Glutamatergic neuron (in vitro differentiated cells): Measurements from ENCODE around the gene SMAP2. TPM values are rescaled to one million over a fixed set of nuclear protein-coding genes. Genes with fewer than 3 reads are reported as not detected.

Source experiments
- DNase-seq: peaks from one replicate; pipeline ENCODE4 v3.0.0; 2022
- H3K27ac Mint-ChIP-seq: one replicate; pipeline ENCODE4 v1.8.0; 2020; ENCODE audit warnings: mild to moderate bottlenecking, mixed read lengths, inconsistent platforms; ENCODE audit not compliant: unreplicated experiment
- H3K27me3 Mint-ChIP-seq: one replicate; pipeline ENCODE4 v1.8.0; 2020; ENCODE audit warnings: mild to moderate bottlenecking, moderate library complexity, mixed read lengths, inconsistent platforms; ENCODE audit not compliant: unreplicated experiment
- H3K36me3 Mint-ChIP-seq: one replicate; pipeline ENCODE4 v1.8.0; 2020; ENCODE audit warnings: mild to moderate bottlenecking, mixed read lengths, inconsistent platforms; ENCODE audit not compliant: unreplicated experiment
- H3K4me1 Mint-ChIP-seq: one replicate; pipeline ENCODE4 v1.8.0; 2020; ENCODE audit warnings: mild to moderate bottlenecking, low read depth, mixed read lengths, inconsistent platforms; ENCODE audit not compliant: unreplicated experiment
- H3K4me3 Mint-ChIP-seq: one replicate; pipeline ENCODE4 v1.8.0; 2020; ENCODE audit warnings: mild to moderate bottlenecking, mixed read lengths, inconsistent platforms; ENCODE audit not compliant: unreplicated experiment
- H3K9me3 Mint-ChIP-seq: one replicate; pipeline ENCODE4 v1.8.0; 2020; ENCODE audit warnings: mild to moderate bottlenecking, moderate library complexity, mixed read lengths, inconsistent platforms; ENCODE audit not compliant: unreplicated experiment
- total RNA-seq: library from RNA; stranded (reverse); fragmentation: NEBNext Ultra II Directional; extraction: Animal tissue kit (Norgen Biotek cat#: 25700); gene quantifications from one replicate; pipeline ENCODE4 v1.2.1, GENCODE V29; 2021; ENCODE audit not compliant: unreplicated experiment
- TF ChIP-seq, protein P1 (sequence below): fragments of 200-600 bp; sonication (generic); IDR thresholded peaks from one replicate; pipeline ENCODE4 v1.5.0; 2021; ENCODE audit not compliant: partially characterized antibody, unreplicated experiment

SMAP2 gene
- total RNA-seq, 1 donor from 2014 or later = 25.2 TPM

DNA sequence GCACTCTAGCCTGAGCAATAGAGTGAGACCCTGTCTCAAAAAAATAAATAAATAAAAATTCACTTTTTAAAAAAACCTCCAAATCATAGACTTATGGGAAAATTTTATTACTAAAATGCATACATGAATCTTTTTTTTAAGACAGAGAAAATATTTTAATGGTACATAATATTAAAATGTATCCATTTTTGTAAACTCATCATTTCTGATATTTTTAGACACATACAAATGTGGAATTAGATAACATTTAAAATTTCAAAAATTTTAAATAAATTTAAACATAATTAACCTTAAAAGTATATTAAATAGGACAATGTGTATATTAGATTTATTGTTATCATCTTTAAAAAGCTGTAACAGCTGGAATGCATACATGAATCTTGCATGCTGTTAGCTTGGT, 33.9 kb downstream of the SMAP2 start:
- H3K36me3 Mint-ChIP-seq = no peaks in the 10 kb centered on the region
- H3K4me3 Mint-ChIP-seq = no peak overlapping the region
- no peak for DNase-seq
- no peak overlapping the region for H3K27ac Mint-ChIP-seq
- TF ChIP-seq, protein P1, sequence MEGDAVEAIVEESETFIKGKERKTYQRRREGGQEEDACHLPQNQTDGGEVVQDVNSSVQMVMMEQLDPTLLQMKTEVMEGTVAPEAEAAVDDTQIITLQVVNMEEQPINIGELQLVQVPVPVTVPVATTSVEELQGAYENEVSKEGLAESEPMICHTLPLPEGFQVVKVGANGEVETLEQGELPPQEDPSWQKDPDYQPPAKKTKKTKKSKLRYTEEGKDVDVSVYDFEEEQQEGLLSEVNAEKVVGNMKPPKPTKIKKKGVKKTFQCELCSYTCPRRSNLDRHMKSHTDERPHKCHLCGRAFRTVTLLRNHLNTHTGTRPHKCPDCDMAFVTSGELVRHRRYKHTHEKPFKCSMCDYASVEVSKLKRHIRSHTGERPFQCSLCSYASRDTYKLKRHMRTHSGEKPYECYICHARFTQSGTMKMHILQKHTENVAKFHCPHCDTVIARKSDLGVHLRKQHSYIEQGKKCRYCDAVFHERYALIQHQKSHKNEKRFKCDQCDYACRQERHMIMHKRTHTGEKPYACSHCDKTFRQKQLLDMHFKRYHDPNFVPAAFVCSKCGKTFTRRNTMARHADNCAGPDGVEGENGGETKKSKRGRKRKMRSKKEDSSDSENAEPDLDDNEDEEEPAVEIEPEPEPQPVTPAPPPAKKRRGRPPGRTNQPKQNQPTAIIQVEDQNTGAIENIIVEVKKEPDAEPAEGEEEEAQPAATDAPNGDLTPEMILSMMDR = no peak
- H3K9me3 Mint-ChIP-seq = no peaks in the 10 kb centered on the region
- no peaks in the 10 kb centered on the region for H3K4me1 Mint-ChIP-seq
- no peaks in the 10 kb centered on the region for H3K27me3 Mint-ChIP-seq

DNA sequence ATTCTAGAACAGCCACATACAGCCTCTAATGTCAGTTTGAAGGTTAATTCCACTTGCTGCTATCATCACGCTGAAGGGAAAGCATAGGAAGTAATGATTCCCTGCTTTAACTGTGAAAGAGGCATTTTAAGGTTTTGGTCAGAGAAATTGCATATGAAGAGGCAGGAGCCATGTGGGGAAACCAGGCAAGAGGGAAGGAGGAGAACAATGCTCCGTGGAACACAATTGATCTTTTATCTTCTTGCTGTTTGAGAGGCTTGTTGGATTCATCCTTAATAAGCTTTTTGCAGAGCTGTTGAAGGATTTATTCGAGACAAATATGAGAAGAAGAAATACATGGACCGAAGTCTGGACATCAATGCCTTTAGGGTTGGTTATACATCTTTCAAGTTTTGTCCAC, 35.9 kb downstream of the SMAP2 start:
- Mint-ChIP-seq H3K36me3 (no peaks in the 10 kb centered on the region), H3K27ac (no peak overlapping the region), H3K9me3 (no peaks in the 10 kb centered on the region), H3K27me3 (no peaks in the 10 kb centered on the region), H3K4me3 (no peak overlapping the region), H3K4me1 (peaks cover 4% of the 10 kb centered on the region)
- TF ChIP-seq, protein P1 = no peak
- no peak for DNase-seq

DNA sequence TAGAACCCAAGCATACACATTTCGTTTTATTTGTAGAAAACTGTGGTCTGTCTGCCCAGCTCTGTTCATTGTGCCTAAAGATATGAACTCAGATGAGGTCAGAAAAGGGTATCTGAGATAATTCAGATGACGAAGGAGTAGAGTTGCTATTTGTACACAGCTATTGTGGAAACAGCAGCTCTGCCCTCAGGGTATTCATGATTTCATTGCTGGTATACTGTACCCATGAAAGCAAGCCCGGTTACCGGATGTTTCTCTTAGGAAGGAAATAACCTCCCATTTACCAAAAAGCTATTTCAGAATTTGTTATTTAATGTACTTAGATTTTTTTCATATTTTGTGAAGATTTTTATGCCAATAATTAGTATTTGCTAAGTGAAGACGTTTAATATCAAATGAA, 37.8 kb downstream of the SMAP2 start:
- H3K27me3 Mint-ChIP-seq = no peaks in the 10 kb centered on the region
- H3K36me3 Mint-ChIP-seq = peaks cover 6% of the 10 kb centered on the region
- H3K9me3 Mint-ChIP-seq = no peaks in the 10 kb centered on the region
- DNase-seq = no peak
- TF ChIP-seq, protein P1 = no peak
- peaks cover 4% of the 10 kb centered on the region for H3K4me1 Mint-ChIP-seq
- H3K4me3 Mint-ChIP-seq = no peak overlapping the region
- H3K27ac Mint-ChIP-seq = no peak overlapping the region

DNA sequence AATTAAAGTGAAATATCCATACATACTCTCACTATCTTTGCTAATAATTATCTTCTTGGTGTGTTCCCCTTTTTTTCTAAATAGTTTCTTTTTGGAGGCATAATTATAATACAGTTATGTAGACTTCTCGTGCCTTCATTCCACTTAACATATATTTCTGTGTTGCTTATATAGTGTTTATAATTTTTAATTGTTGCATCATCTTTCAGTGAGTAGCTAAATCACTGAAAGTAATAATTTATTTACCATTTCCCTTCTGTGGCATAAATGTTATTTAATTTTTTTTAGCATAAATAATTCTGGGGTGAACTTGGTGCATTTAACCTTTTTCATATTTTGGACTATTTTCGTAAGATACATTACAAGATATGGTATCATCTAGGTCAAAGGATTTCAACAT, 38.3 kb downstream of the SMAP2 start:
- DNase-seq = no peak
- H3K4me1 Mint-ChIP-seq = peaks cover 4% of the 10 kb centered on the region
- no peaks in the 10 kb centered on the region for H3K9me3 Mint-ChIP-seq
- H3K36me3 Mint-ChIP-seq = peaks cover 6% of the 10 kb centered on the region
- TF ChIP-seq, protein P1 = no peak
- no peak overlapping the region for H3K27ac Mint-ChIP-seq
- H3K27me3 Mint-ChIP-seq = no peaks in the 10 kb centered on the region
- H3K4me3 Mint-ChIP-seq = no peak overlapping the region

DNA sequence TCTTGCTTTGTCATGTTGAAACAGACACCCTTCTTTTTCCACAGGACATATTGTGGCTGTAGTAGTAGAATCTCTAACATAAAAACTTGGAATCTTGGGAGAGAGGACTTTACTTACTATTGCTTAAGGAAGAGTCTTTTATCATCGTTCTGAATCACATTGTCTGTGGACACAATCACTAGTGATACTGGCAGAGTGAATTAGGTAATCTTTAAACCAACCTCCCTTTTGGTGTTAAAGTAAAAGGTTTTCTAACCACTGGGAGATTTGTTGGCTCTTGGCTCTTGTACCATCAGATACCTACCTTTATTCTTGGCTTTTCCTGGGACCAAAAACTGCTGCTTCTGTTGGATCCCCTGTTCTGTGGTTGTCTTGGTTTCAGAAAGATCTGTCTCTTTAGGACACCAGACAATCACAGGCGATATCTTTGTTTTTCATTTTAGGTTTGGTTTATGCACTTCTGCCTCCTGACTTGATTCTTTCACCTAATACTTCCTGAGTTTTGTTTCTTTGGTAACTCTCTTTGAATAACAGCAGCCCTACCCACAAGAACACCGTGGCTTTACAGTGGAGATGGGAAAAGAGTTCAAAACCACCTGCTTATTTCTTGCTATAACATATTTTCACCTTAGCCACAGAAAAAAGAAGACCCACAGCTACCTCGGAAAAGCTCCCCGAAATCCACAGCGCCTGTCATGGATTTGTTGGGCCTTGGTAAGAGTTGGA, 40.2 kb downstream of the SMAP2 start:
- no peak overlapping the region for H3K4me3 Mint-ChIP-seq
- DNase-seq = no peak
- H3K36me3 Mint-ChIP-seq = peaks cover 6% of the 10 kb centered on the region
- no peaks in the 10 kb centered on the region for H3K27me3 Mint-ChIP-seq
- no peaks in the 10 kb centered on the region for H3K9me3 Mint-ChIP-seq
- no peak overlapping the region for H3K27ac Mint-ChIP-seq
- H3K4me1 Mint-ChIP-seq = peaks cover 4% of the 10 kb centered on the region
- TF ChIP-seq, protein P1 = no peak
